Measurements from ENCODE around the gene FXYD1. TPM values are rescaled to one million over a fixed set of nuclear protein-coding genes. Genes with fewer than 3 reads are reported as not detected.

Gene FXYD1
- total and polyA plus RNA-seq, 2 experiments from 2014 or later = 1.5 to 26.8 TPM

DNA sequence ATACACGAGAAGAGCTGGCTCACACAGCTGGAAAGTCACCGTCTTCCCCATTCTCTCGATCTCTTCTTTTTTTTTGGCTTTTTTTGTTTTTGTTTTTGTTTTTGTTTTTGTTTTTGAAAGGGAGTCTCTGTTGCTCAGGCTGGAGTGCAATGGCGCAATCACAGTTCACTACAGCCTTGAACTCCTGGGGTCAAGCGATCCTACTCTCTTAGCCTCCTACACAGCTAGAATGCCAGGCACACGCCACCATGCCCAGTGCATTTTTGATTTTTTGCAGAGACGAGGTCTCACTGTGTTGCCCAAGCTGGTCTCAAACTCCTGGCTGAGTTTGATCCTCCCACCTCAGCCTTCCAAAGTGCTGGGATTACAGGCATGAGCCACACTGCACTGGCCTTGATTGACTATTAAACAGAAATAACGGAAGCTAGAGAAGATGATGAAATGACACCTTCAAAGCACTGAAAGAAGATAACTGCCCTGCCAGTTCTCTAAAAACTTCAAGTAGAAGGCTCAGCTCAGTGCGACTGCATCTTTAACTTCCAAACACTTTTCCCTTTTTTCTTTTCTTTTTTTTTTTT lies 19.0 kb upstream of the FXYD1 start:
- Histone ChIP-seq H3K36me3 (ENCODE audit: insufficient read depth) (no peaks in the 10 kb centered on the region), H4K20me1 (replicated peaks; ENCODE audit: insufficient read depth) (no peaks in the 10 kb centered on the region), H3K27me3 (ENCODE audit: insufficient read depth) (no peaks in the 10 kb centered on the region), H3K4me3 (no peak overlapping the region), H3F3A (replicated peaks; ENCODE audit: low read depth) (no peaks in the 10 kb centered on the region), H3K4me1 (ENCODE audit: insufficient read depth) (peaks cover 26% of the 10 kb centered on the region), H3K27ac (ENCODE audit: low read depth) (no peak overlapping the region), H2AFZ (0 out of 2 replicates have a peak overlapping the region, but pooled peaks have one; percentile 56), H3K79me2 (replicated peaks; ENCODE audit: insufficient read depth) (no peaks in the 10 kb centered on the region), H3K9me2 (ENCODE audit: insufficient read depth) (no peaks in the 10 kb centered on the region), H3K4me2 (no peak overlapping the region)
- Mint-ChIP-seq H3K27me3 (ENCODE audit: insufficient read depth, low read depth, poor library complexity) (peaks cover 15% of the 10 kb centered on the region), H3K27ac (no peak overlapping the region), H3K36me3 (ENCODE audit: low read depth) (no peaks in the 10 kb centered on the region), H3K9me3 (no peaks in the 10 kb centered on the region; the same call in 2 of the 3 replicates), H3K4me1 (peaks cover 45% of the 10 kb centered on the region), H3K4me3 (no peak overlapping the region)
- no peak for DNase-seq (ENCODE audit: low spot score)
- TF ChIP-seq ZNF114 (CRISPR knock-in tag; IDR thresholded peaks at IDR 0.05) (no peak), EZH2 (IDR thresholded peaks at IDR 0.05; ENCODE audit: low read depth, unreplicated experiment) (no peak), NANOG (IDR thresholded peaks at IDR 0.05; ENCODE audit: borderline replicate concordance) (no peak), JUNB (IDR thresholded peaks at IDR 0.05; ENCODE audit: unreplicated experiment) (no peak), STAT1 (IDR thresholded peaks at IDR 0.05; ENCODE audit: unreplicated experiment) (no peak), EZH2phosphoT487 (IDR thresholded peaks at IDR 0.05; ENCODE audit: unreplicated experiment) (no peak), CREB1 (CRISPR knock-in tag; IDR thresholded peaks at IDR 0.05; ENCODE audit: low read depth) (no peak), POLR2AphosphoS5 (IDR thresholded peaks at IDR 0.05; ENCODE audit: low read depth) (no peak)
- TF ChIP-seq, protein P1, sequence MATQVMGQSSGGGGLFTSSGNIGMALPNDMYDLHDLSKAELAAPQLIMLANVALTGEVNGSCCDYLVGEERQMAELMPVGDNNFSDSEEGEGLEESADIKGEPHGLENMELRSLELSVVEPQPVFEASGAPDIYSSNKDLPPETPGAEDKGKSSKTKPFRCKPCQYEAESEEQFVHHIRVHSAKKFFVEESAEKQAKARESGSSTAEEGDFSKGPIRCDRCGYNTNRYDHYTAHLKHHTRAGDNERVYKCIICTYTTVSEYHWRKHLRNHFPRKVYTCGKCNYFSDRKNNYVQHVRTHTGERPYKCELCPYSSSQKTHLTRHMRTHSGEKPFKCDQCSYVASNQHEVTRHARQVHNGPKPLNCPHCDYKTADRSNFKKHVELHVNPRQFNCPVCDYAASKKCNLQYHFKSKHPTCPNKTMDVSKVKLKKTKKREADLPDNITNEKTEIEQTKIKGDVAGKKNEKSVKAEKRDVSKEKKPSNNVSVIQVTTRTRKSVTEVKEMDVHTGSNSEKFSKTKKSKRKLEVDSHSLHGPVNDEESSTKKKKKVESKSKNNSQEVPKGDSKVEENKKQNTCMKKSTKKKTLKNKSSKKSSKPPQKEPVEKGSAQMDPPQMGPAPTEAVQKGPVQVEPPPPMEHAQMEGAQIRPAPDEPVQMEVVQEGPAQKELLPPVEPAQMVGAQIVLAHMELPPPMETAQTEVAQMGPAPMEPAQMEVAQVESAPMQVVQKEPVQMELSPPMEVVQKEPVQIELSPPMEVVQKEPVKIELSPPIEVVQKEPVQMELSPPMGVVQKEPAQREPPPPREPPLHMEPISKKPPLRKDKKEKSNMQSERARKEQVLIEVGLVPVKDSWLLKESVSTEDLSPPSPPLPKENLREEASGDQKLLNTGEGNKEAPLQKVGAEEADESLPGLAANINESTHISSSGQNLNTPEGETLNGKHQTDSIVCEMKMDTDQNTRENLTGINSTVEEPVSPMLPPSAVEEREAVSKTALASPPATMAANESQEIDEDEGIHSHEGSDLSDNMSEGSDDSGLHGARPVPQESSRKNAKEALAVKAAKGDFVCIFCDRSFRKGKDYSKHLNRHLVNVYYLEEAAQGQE (IDR thresholded peaks at IDR 0.05; ENCODE audit: unreplicated experiment) = no peak
- TF ChIP-seq, protein P2, sequence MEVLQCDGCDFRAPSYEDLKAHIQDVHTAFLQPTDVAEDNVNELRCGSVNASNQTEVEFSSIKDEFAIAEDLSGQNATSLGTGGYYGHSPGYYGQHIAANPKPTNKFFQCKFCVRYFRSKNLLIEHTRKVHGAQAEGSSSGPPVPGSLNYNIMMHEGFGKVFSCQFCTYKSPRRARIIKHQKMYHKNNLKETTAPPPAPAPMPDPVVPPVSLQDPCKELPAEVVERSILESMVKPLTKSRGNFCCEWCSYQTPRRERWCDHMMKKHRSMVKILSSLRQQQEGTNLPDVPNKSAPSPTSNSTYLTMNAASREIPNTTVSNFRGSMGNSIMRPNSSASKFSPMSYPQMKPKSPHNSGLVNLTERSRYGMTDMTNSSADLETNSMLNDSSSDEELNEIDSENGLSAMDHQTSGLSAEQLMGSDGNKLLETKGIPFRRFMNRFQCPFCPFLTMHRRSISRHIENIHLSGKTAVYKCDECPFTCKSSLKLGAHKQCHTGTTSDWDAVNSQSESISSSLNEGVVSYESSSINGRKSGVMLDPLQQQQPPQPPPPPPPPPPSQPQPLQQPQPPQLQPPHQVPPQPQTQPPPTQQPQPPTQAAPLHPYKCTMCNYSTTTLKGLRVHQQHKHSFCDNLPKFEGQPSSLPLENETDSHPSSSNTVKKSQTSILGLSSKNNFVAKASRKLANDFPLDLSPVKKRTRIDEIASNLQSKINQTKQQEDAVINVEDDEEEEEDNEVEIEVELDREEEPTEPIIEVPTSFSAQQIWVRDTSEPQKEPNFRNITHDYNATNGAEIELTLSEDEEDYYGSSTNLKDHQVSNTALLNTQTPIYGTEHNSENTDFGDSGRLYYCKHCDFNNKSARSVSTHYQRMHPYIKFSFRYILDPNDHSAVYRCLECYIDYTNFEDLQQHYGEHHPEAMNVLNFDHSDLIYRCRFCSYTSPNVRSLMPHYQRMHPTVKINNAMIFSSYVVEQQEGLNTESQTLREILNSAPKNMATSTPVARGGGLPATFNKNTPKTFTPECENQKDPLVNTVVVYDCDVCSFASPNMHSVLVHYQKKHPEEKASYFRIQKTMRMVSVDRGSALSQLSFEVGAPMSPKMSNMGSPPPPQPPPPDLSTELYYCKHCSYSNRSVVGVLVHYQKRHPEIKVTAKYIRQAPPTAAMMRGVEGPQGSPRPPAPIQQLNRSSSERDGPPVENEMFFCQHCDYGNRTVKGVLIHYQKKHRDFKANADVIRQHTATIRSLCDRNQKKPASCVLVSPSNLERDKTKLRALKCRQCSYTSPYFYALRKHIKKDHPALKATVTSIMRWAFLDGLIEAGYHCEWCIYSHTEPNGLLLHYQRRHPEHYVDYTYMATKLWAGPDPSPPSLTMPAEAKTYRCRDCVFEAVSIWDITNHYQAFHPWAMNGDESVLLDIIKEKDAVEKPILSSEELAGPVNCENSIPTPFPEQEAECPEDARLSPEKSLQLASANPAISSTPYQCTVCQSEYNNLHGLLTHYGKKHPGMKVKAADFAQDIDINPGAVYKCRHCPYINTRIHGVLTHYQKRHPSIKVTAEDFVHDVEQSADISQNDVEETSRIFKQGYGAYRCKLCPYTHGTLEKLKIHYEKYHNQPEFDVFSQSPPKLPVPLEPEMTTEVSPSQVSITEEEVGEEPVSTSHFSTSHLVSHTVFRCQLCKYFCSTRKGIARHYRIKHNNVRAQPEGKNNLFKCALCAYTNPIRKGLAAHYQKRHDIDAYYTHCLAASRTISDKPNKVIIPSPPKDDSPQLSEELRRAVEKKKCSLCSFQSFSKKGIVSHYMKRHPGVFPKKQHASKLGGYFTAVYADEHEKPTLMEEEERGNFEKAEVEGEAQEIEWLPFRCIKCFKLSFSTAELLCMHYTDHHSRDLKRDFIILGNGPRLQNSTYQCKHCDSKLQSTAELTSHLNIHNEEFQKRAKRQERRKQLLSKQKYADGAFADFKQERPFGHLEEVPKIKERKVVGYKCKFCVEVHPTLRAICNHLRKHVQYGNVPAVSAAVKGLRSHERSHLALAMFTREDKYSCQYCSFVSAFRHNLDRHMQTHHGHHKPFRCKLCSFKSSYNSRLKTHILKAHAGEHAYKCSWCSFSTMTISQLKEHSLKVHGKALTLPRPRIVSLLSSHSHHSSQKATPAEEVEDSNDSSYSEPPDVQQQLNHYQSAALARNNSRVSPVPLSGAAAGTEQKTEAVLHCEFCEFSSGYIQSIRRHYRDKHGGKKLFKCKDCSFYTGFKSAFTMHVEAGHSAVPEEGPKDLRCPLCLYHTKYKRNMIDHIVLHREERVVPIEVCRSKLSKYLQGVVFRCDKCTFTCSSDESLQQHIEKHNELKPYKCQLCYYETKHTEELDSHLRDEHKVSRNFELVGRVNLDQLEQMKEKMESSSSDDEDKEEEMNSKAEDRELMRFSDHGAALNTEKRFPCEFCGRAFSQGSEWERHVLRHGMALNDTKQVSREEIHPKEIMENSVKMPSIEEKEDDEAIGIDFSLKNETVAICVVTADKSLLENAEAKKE (CRISPR knock-in tag; IDR thresholded peaks at IDR 0.05) = no peak
- TF ChIP-seq, protein P3, sequence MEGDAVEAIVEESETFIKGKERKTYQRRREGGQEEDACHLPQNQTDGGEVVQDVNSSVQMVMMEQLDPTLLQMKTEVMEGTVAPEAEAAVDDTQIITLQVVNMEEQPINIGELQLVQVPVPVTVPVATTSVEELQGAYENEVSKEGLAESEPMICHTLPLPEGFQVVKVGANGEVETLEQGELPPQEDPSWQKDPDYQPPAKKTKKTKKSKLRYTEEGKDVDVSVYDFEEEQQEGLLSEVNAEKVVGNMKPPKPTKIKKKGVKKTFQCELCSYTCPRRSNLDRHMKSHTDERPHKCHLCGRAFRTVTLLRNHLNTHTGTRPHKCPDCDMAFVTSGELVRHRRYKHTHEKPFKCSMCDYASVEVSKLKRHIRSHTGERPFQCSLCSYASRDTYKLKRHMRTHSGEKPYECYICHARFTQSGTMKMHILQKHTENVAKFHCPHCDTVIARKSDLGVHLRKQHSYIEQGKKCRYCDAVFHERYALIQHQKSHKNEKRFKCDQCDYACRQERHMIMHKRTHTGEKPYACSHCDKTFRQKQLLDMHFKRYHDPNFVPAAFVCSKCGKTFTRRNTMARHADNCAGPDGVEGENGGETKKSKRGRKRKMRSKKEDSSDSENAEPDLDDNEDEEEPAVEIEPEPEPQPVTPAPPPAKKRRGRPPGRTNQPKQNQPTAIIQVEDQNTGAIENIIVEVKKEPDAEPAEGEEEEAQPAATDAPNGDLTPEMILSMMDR (conservative IDR thresholded peaks at IDR 0.05; ENCODE audit: low read depth in 2 of 2) = no peak
- ATAC-seq = no peak
